ENCODE data around the gene ETS1.

GRCh38 chr11:128506999-128507611 is 80.3 kb downstream of the ETS1 start:
- TF ChIP-seq ZNF416 (tag by site-specific recombination; IDR thresholded peaks at IDR 0.05), result no peak
- no peak for TF ChIP-seq REST (tag by site-specific recombination; IDR thresholded peaks at IDR 0.05)
- TF ChIP-seq CTCF (tag by site-specific recombination; IDR thresholded peaks at IDR 0.05), result no peak
- no peak for TF ChIP-seq ZNF274 (IDR thresholded peaks at IDR 0.05; ENCODE audit: low read length)
- TF ChIP-seq ZNF274 (tag by site-specific recombination; IDR thresholded peaks at IDR 0.05; ENCODE audit: borderline replicate concordance), result no peak
- no peak for TF ChIP-seq MZF1 (tag by site-specific recombination; IDR thresholded peaks at IDR 0.05; ENCODE audit: borderline replicate concordance)
- no peak for TF ChIP-seq ZNF311 (tag by site-specific recombination; IDR thresholded peaks at IDR 0.05; ENCODE audit: borderline replicate concordance)

All from HEK293 (cell line).